Hematopoietic multipotent progenitor cell (in vitro differentiated cells): ENCODE data around the gene RIPK4. TPM values are rescaled to one million over a fixed set of nuclear protein-coding genes. Genes with fewer than 3 reads are reported as not detected.
"Not testable (repeated sequence)": the region's sequence is repeated elsewhere in the genome, so short reads cannot be mapped to it uniquely, and the experiment has no call there.

Experiments used
- DNase-seq, 3 donors: peaks; one replicate each; pipeline ENCODE4 v3.0.0-alpha.2; 2011 to 2015; ENCODE audit warnings: low read depth in 2 of 3, low spot score in 2 of 3
- total RNA-seq: library from RNA; depleted of rRNA; stranded (reverse); fragments of >200 nt; gene quantifications from one replicate; pipeline ENCODE4 v1.2.3, GENCODE V29; 2012

RIPK4 gene
- total RNA-seq, 1 donor, result 0.27 TPM

GRCh38 chr21:41741253-41742072 lies 25.4 kb downstream of the RIPK4 start:
- no peak for DNase-seq

- no peak for DNase-seq
Observed at GRCh38 chr21:41740604-41741252, 26.1 kb downstream of the RIPK4 start.

GRCh38 chr21:41739936-41740335 lies 26.9 kb downstream of the RIPK4 start:
- DNase-seq, result no peak

GRCh38 chr21:41739011-41739410 lies 27.8 kb downstream of the RIPK4 start:
- DNase-seq, result no peak

GRCh38 chr21:41737651-41738324 lies 29.1 kb downstream of the RIPK4 start:
- no peak for DNase-seq

GRCh38 chr21:41736423-41736822 lies 30.4 kb downstream of the RIPK4 start:
- DNase-seq, result no peak

- no peak for DNase-seq
Observed at GRCh38 chr21:41733951-41734689, 32.7 kb downstream of the RIPK4 start.

- DNase-seq, result no peak
Observed at GRCh38 chr21:41731081-41731480, 35.8 kb downstream of the RIPK4 start.

- DNase-seq, result no peak
Observed at GRCh38 chr21:41730367-41730765, 36.5 kb downstream of the RIPK4 start.

- DNase-seq, result no peak
Observed at GRCh38 chr21:41729701-41730366, 37.0 kb downstream of the RIPK4 start.

GRCh38 chr21:41727784-41728763 lies 38.8 kb downstream of the RIPK4 start:
- no peak for DNase-seq

GRCh38 chr21:41726970-41727783 lies 39.7 kb downstream of the RIPK4 start:
- no peak for DNase-seq

GRCh38 chr21:41726630-41726969 lies 40.3 kb downstream of the RIPK4 start:
- DNase-seq, result no peak

- DNase-seq, result peak in 1 of 3 donors; percentile 9
Observed at GRCh38 chr21:41726058-41726558, 40.7 kb downstream of the RIPK4 start.

- DNase-seq, result peak in 1 of 3 donors; percentile 18
Observed at GRCh38 chr21:41725421-41726031, 41.3 kb downstream of the RIPK4 start.

GRCh38 chr21:41723835-41724234 lies 43.0 kb downstream of the RIPK4 start:
- DNase-seq, result not testable (repeated sequence)

- DNase-seq, result no peak
Observed at GRCh38 chr21:41722052-41723018, 44.5 kb downstream of the RIPK4 start.
